Stimulated activated CD4-positive, alpha-beta T cell treated with anti-CD3 and anti-CD28 coated beads, Interleukin-2, amount 100 ng/mL, for 4 hours (primary cell): ENCODE results near the gene ZNF134.

Experiments used
- DNase-seq: peaks from one replicate; pipeline ENCODE4 v3.0.0-alpha.2; 2020; ENCODE audit warnings: low read depth

ZNF134 gene

GRCh38 chr19:57641715-57642234 lies 27.7 kb downstream of the ZNF134 start:
- no peak for DNase-seq

DNA sequence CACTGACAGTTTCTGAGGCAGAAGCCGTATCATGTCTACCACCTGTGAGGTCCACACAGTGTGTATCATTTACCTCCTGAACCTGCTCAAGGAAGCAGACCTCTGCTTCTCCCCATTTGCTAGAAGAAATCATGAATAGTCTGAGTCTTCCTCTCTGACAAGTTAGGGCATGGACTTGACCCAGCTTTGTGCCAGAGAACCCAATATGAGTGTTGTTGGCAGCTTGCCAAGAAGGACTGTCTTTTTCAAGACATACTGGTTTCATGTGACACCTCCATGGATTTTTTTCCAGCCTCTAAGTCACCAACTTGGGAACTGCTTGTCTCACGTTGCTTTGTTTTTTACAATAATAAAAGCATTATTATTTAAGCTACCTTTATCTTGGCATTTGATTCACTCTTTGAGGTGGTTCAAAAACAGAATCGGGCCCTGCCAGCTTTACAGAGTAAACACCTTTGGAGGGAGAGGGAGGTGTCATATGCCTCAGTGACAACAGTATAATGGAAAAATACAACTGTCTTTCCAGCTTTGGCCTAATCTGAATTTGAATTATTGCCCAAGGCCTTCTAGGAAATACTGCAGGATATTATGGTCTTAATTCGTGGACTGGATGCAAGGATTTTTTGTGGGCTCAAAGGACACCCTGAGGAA lies 28.5 kb downstream of the ZNF134 start:
- DNase-seq = no peak

- DNase-seq = no peak
These were observed 29.7 kb downstream of the ZNF134 start for GRCh38 chr19:57643734-57644133.

GRCh38 chr19:57648331-57649003 lies 34.4 kb downstream of the ZNF134 start:
- no peak for DNase-seq

DNA sequence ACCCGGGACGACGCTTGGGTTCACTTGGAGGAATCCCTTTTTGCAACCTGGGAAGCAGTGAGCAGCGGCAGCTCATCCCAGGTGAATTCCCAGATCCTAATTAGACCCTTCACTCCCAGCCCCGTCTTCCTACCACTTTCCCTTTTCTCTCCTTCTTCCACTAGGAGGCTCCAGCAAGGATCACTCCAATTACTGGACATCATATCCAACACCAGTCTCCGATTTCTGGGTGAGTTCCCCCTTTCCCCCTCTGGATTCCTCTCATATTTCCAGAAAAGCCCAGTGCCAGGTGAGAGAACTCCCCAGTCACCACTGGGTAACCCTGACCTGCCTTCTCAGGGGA lies 37.6 kb downstream of the ZNF134 start:
- no peak for DNase-seq

GRCh38 chr19:57653689-57654088 lies 39.6 kb downstream of the ZNF134 start:
- no peak for DNase-seq

- DNase-seq = no peak
These were observed 41.4 kb downstream of the ZNF134 start for GRCh38 chr19:57655443-57655842.

DNA sequence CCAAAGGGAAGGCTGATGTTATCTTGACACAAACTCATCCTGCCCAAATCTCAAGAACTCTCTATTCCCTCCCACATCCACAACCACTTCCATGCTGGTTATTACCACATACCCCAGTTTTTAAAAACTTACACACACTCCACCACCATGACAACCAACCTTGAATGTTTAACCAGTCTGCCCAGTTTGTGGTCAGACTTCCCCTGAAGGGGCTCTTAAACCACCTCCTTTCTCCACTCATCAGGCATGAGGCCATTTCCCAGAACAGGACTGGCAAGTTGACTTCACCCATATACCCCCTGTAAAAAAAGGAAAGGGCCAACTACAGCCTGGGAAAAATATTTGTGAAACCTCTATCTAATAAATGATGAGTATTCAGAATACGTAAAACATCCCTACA lies 42.3 kb downstream of the ZNF134 start:
- no peak for DNase-seq

DNA sequence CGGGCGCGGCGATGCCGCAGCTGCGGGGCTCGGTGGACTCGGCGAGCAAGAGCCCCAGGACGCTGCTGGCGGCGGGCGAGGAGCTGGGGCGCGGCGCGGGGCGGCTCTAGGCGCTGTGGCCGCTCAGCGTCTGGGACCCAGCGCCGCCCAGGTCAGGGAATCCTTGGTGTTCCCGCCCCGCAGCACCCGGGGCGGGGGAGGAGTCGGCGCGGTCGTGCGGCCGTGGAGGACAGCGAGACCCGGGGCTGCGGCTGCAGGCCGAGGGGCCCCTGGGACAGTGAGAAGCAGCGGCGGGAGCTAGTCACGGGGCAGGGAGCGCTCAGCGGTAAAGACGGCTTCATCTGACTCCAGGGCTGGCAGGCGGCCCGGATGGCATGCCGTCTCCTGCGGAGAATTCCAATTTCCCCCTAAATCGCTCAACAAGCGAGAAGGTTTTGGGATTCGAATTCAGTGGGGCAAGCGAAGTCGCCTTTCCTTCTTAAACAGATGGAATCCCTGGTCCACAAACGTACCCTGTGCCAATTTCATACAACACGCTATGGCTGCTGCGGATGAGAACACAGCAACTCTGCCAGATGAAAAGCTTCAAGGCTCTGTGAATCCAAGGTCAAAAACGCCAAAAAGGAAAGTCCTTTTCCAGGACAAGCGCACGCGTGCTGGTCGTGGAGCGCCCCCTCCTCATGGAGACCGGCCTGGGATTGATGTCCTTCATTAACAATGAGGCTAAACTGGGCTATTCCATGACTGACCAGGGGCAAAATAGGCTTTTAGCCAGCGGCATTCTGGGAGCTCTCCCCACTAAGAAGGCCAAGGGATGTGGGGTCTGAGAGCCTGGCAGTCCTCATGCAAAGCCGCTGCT lies 50.5 kb downstream of the ZNF134 start:
- no peak for DNase-seq

DNA sequence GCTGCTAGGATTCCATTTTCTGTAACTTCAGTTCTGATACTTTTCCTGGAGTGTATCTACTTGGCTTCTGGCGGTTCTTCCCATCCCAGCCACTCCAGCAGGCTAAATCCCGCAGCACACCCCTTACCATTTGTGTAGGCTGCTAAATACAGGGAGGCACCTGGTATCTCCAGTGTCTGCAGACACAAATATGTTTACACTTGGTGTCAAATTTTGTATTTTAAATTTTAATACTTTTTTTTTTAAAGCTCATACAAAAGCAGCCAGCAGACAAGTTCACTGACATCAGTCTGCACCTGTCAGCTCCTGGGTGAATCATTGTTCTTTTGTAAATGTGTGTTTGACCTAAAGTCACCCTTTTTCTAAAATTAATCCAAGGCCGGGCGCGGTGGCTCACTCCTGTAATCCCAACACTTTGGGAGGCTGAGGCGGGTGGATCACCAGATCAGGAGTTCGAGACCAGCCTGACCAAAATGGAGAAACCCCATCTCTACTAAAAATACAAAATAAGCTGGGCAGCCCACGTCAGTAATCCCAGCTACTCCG lies 51.3 kb downstream of the ZNF134 start:
- DNase-seq = no peak

DNA sequence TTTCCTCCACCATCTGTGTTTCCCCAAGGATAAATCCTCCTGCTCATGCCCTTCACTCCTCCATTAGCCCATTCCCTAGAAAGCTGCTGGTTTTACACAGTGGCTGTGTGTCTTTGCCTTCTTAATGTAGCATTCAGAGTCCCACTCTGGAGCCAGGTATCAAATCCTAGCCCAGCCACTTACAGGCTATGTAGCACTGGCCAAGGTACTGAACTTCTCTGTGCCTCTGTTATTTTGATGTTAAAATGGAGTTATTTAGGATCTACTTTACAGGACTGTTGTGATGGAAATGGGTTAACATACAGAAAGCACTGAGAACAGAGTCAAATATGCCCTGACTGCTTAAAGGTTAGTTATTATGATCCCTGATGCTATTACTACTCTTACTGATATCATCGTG lies 53.2 kb downstream of the ZNF134 start:
- no peak for DNase-seq

DNA sequence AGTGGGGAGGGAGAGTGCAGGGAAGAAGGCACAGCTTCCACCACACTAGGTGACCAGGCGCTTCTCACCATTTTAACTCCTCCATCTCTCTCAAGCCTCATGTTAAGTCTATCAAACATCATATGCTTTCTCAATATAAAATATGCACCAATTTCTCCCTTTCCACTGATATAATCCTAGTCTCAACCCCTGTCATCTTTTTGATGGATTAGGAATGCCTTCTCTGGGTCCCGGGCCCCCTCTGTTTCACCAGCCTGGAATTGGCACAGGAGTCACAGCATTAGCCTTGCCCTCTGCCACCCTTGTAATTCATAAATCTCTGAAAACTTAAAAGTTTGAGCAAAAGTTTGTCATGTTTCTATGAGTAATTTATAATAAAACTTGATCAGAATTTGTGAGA lies 54.6 kb downstream of the ZNF134 start, which contains the start of gene ZSCAN4:
Gene ZSCAN4, plus strand, starts transcription at position 301 of the 400 bp plus-strand sequence. CDS start 7,211 bp downstream, outside the sequence.
- no peak for DNase-seq

DNA sequence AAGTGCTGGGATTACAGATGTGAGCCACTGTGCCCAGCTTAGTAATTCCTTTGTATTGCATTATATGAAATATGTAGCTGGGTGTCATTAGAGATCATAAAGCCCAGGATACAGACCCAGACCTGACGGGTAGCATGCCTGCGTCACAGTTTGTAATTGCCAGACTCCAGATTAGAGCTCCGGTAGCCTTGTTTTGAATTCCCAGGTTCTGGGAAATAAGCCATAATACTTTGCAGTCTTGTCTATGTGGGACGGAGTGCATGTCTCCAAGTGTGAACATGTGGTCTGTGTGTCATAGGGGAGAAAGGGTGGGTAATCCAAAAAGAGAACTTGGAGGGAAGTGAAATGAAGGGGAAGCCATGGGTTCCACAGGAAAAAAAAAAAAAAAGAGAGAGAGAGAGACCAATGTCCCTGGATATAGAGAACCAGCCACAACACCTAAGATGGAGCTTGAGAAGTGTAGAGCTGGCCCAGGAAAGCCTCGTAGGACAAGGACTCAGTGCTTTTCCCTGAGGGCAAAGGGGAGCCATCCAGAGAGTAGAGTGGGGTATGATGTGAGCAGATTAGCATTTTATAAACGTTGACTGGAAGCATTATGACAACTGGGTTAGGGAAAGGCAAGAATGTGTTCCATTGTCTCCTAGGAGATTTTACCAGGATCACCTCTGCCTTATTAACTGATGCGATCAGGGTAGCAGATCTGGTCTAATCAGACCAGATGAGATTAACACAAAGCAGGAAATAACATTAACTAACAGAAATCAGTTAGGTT lies 57.3 kb downstream of the ZNF134 start:
- no peak for DNase-seq

DNA sequence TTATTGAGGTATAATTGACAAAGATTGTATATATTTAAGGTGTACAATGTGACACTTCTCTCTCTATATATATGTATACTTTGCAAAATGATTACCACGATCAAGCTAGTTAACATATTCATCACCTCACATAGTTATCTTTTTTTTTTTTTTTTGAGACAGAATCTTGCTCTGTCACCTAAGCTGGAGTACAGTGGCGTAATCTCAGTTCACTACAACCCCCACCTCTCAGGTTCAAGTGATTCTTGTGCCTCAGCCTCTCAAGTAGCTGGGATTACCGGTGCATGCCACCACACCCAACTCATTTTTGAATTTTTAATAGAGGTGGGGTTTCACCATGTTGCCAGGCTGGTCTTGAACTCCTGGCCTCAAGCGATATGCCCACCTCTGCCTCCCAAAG lies 58.4 kb downstream of the ZNF134 start:
- DNase-seq = no peak
